Fibroblast of skin of scalp (primary cell): ENCODE results near the gene MDN1.
A peak's percentile ranks its signal among the peaks of the same experiment; 100 is the strongest.
"Not testable (repeated sequence)": the region's sequence is repeated elsewhere in the genome, so short reads cannot be mapped to it uniquely, and the experiment has no call there.

Experiments
- DNase-seq: peaks from one replicate; pipeline ENCODE4 v3.0.0-alpha.2; 2013

Gene MDN1

DNA sequence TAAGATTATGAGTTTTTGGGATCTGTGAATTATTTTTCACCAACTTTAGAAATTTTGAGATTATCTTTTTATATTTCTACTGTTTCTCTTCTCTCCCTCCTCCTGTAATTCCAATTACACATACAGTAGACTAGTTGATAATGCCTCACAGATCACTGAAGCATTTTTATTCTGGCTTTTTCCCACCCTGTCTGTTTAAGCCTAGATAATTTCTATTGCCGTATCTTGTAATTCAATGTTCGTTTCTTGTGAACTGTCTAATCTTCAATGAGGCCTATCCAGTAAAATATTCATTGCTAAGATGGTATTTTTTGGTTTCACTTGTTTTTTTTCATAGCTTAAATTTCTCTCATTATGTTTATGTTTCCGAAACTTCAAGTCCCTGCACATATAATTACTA lies 12.0 kb downstream of the MDN1 start:
- no peak for DNase-seq

DNA sequence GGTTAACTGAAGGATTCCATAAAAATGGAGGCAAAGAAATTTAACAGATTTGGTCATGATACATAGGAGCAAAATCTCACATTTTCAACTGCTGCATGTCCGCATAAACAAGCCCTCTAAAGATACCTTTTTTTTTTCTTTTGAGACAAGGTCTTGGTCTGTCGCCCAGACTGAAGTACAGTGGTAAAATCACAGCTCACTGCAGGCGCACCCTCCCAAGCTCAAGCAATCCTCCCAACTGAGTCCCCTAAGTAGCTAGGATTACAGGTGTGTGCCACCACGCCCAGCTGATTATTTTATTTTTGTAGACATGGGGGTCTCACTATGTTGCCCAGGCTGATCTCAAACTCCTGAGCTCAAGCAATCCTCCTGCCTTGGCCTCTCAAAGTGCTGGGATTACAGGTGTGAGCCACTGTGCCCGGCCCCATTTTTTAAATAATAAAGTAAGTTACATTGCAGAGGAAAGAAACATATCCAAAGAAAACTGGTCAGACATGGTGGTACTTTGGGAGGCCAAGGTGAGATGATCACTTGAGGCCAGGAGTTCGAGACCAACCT lies 13.7 kb downstream of the MDN1 start:
- DNase-seq: no peak

DNA sequence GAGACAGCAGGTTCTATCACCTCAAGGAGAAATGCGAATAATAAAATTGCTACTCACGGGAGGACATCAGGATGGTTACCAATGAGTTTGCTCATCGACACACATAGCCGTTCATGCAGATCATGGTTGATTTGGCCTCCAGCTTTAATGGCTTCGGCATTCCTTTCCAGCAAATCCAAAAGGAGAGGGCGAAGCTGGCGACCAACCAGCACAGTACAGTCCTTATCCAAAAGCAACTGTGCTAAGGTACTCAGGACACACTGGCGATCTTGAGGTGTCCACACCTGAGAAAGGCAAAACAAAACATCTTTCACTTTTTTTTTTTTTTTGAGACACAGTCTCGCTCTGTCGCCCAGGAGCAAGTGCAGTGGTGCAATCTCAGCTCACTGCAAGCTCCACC lies 16.3 kb downstream of the MDN1 start:
- no peak for DNase-seq

DNA sequence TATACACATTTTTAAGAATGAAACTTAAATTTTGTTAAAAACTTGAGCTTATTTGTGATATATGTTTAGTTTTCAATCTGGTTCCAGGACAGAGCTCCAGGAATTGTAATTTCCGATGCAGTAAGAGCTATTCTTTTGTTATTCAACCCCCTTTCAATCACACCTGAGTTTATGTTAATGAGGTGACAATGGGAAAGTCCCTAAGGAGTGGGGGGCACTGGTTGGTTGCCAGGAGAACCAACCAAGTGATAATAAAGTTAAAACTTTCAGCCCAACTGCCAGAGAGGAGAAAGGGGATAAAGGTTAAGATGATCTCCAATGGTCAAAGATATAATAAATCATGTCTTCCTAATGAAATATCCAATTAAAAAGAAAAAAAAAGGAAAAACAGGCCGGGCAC lies 19.8 kb downstream of the MDN1 start:
- no peak for DNase-seq

DNA sequence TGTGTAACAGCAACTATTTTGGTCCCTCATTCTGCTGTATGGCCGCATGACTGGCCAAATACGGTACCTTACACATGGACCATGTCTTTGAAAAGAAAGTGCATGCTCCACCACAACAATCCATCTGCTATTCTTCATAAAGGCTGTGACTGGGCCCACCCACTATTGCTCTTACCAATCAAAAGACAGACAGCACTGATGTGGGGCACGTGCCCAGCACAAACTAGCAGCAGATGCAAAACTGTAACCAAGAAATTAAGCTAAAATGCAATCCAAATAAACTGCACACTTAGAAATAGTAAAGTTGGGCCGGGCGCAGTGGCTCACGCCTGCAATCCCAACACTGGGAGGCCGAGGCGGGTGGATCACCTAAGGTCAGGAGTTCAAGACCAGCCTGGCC lies 20.5 kb downstream of the MDN1 start:
- no peak for DNase-seq

DNA sequence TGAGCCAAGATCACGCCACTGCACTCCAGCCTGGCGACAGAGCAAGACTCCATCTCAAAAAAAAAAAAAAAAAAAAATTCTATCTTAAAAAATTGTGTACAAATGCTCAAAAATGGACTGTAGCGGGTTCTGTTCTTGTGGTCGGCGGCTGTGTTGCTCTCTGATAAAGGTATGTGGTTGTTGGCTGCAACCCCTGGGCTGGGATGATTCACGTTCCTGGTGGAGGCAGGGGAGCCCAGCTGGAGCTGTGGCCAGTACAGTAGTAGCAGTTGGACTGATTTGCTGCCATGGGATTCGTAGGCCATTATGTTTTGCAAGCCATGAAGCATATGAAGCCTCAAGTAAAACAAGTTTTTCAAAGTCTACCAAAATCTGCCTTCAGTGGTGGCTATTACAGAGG lies 22.3 kb downstream of the MDN1 start:
- DNase-seq: peak; percentile 24

DNA sequence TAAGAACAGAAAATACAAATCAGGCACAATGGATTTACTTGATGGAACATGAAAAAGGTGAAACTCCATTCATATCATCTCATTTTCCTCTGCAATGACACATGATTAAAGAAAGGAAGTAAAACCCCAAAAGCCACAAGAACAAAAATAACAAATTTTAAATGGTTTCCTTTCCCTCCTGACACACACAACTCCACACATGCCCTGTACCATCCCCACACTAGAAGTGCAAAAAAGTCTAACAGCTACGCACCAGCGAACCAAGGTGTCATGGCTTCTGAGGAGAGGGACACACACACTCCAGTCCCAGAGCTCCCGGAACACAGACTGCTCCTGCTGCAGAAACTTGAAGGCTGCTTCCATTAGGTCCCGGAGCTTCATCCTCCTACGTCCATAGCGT lies 25.3 kb downstream of the MDN1 start:
- no peak for DNase-seq

DNA sequence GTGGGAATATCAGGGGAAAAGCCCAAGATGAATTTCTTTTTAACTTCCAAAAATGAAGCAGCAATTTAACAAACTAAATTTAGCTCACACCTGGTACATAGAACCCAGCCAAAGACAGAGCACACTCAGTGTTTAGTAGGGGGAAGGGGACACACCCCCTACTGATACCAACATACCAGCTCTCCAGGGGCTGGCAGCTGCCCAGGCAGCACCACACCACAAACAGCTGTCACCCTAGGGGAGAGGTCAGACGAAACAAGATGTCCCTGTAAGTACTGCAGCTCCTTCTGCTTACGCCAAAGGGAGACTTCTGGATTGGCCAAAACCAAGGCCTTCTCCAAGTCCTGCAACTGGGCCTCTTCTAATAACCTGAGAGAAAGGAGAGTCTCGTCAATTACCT lies 26.0 kb downstream of the MDN1 start:
- DNase-seq: peak; percentile 8

DNA sequence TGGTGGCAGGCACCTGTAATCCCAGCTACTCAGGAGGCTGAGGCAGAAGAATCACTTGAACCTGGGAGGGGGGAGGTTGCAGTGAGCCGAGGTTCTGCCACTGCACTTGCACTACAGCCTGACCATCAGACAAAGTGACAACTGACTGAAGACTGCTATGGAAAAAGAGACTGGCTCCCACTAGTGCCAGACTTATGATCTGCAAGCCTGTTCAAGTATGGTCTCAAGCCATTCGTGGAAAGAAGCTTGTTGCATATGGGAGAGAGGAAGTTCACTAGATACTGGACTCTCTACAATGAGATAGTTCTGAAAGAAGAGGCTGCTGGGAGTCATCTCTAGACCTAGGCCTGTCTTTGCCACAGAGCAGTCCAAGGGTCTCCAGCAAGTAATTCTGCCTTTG lies 26.7 kb downstream of the MDN1 start:
- DNase-seq: peak; percentile 19

DNA sequence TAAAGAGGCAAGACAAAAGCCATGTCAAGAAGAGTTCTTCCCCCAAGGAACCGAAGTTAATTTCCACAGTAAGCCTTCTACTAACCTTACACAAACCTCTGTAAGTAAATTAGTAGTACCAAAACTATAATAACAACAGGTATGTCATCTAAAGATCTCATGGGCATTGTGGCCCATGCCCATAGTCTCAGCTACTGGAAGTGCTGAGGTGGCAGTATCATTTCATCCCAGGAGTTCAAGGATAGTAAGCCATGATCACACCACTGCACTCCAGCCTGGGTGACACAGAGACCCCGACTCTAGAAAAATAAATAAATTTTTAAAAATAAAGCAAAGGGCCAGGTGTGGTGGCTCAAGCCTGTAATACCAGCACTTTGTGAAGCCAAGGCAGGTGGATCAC lies 29.2 kb downstream of the MDN1 start:
- no peak for DNase-seq

DNA sequence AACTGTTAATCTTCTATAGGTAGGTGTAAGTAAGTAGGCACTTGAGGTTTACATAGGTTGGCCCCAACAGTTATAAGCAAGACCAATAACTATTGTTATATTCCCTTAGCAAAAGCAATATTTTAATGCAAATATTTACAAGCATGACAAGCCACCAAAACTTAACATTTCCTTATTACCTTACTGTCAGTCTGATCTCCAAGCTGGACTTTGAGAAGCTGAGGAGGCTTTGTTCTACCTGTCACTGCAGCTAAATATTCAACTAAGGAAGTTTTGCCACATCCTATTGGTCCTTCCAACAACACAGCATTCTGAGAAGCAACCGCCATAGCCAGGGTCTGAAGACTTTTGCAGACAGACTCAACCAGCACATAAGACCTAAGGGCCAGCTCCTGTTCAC lies 29.6 kb downstream of the MDN1 start:
- no peak for DNase-seq

DNA sequence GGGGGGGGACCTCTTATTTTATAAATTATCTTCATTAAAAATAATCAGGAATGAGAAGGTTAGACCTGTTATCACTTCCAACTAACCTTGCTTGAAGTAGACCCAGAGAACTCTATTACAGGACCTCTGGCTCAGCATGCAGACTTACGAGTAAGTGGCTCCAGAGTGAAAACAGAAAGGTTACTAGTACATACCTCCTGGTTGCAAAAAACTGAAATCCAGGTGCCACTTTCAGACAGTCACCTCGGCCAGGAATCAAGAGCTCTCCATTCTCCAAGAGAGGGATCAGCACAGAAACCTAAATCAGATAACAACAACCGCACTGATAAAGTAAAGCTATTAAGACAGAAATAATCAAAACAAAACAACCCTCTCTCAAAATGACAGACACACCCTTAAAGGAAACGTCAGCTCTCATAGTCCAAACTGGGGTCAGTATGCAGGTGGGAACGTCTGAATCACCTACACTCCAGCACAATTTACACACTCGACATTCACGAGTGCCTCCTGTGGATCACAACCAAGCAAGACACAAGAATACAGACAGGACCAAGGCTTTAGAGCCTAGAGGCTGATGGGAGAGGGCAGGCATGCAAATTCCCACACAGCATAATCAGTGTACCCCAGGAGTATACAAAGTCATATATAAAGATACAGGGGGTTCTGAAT lies 31.8 kb downstream of the MDN1 start:
- DNase-seq: no peak

DNA sequence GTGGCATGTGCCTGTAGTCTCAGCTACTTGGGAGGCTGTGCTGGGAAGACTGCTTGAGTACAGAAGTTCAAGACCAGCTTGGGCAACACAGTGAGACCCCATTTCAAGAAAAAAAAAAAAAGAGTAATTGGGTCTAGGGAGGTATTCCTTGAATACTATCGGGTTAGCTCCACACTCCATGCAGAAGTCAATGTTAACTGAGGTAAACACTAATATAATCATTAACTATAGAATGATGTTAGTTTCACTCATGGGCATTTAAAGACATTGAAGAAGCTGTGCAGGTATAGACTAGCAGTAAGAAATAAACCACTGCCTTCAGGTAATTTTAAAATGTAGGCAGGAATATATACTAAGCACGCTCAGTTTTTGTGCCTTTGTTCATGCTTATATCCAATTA lies 32.6 kb downstream of the MDN1 start:
- no peak for DNase-seq

DNA sequence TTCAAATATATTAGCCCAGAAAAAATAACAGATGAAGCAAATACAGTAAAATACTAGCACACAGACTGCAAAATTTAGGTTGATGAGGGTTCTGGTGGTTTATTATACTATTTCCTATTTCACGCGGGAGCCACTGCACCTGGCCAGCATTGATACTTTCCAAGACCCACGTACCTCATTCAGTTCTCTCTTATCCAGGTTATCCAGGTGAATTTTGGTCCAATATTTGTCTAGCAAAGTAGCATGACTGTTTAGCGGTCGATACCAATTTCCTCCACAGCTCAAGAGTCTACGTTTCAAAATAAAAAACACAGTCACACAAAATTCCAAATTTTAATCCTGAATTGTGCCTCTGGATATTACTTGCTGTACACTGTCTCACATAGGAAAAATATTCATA lies 34.8 kb downstream of the MDN1 start:
- DNase-seq: no peak

DNA sequence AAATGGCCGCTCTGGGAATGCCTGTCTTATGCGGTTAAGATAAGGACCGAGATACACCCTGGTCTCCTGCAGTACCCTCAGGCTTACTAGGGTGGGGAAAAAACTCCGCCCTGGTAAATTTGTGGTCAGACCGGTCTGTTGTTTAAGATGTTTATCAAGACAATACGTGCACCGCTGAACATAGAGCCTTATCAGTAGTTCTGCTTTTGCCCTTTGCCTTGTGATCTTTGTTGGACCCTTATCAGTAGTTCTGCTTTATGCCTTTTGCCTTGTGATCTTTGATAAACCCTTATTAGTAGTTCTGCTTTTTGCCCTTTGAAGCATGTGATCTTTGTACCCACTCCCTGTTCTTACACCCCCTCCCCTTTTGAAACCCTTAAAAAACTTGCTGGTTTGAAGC lies 36.3 kb downstream of the MDN1 start:
- DNase-seq: not testable (repeated sequence)

DNA sequence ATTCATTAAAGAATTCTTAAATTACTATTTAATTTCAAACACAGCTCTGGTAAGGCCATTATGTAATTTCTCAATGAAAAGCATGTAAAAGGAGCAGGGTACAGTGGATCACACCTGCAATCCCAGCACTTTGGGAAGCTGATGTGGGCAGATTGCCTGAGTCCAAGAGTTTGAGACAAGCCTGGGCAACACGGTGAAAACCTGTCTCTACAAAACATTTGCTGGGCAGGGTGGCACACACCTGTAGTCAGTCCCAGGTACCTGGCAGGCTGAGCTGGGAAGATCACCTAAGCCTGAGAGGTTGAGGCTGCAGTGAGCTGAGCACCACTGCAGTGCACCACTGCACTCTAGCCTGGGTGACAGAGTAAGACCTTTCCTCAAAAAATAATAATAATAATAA lies 37.4 kb downstream of the MDN1 start:
- no peak for DNase-seq

DNA sequence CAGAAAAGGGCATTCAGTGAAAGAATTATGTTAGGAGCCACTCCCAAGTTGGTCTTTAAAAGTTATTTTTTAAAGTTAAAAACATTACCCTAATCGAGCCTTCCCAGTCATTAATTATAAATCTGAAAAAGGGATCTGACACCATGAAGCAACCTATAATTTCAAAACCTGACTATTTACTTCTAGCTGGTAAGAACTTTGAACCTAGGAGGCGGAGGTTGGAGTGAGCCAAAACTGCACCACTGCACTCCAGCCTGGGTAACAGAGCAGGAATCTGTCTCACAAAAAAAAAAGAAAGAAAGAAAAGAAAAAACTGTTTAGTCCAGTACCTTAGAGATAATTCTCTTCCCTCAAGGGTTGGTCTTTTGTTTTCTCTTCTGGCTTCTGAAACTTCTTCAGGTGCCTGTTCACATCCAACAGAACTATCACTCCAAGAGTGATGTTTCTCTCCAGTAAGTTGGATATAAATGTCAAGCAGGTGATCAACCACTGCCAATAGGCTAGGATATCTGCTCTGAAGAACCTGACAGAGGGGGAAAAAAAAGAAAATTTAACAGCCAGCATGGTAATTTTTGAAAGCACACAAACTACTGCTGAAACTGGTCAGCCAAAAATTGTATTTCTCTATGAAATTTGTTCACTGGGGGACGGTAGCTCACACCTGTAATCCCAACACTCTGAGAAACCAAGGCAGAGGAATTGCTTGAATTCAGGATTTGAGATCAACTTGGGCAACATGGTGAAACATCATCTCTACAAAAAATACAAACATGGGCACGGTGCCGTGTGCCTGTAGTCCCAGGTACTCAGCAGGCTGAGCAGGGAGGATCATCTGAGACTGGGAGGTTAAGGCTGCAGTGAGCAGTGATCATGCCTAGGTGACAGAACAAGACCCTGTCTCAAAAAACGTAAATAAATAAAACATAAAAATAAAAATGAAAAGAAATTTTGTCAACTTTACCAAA lies 38.2 kb downstream of the MDN1 start:
- DNase-seq: no peak

DNA sequence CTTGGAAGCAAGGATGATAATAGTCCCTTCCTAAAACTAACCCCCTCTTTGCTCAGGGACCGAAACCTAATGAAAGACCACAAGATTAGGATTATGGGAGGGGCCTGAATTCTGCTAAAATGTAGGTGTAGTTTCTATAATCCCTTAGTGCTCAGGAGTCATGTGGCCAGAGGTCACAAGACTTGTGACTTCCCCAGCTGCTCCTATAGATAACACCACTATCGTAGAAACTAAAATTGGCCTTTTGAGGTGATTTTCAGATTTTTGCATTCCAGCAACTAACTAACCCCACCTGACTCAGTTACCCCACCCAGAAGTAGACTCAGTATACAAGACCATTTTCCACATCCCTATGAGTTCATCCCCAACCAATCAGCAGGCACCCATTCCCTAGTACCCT lies 42.1 kb downstream of the MDN1 start:
- no peak for DNase-seq

DNA sequence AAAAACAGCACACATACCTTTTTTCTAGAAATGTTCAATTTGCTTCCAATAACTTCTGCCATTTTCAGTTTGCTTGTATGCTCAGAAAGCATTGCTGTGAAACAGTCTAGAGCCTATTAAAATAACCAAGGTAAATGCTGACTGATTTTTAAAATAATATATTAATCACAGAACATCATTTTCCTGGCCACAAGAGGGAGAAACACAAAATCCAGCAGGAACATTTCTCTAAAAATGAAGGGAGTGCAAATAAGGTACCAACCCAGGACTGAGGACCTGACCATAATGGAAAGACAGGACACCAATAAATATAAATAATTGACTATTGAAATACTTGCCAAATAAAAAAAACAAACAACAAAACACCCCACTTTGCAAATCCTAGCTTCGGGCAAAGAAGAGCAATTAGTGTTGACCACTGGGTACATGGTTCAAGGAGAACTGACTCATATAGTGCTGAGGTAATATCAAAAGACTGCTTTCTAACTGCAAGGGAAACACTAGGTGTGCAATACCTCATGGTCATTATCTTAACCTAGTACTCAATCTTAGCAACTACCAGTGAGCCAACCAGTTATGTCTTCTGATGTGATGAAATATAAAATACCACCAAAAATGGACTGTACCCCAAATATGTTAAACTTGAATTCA lies 42.9 kb downstream of the MDN1 start:
- no peak for DNase-seq

DNA sequence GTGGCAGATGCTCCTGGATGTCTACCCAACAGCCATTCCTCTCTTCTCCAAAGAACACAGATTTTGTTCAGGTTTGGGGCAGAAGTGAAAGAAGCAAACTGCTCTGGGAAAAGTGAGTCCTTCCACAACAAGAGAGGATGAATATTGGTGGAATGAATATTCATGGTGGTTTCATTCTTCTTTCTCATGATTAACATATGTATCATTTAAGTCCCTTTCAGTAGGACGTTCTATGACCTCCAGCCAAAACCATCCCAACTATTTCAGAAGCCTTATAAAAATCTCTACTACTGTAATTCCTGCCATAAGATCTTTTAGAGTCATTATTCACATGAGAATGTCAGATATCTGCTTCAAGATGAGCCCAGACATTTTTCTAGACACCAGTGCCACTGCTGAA lies 44.4 kb downstream of the MDN1 start:
- DNase-seq: peak; percentile 9

DNA sequence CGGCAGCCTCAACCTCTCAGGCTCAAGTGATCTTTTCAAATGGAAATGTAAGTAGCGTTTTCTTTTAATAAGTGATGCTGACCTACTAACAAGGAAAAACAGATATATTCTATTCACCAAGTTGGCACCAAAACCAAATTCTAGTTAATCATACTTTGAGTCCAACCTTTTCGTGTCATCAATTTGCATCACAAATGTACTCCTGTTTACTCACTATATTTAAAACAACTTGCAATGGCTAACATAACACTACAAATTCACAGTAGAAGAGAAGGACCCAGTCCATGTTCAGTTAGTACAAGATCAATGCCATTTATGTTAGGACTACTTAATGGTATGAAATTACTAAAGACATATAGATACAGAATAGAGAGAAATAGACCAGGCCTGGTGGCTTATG lies 50.0 kb downstream of the MDN1 start:
- DNase-seq: no peak

DNA sequence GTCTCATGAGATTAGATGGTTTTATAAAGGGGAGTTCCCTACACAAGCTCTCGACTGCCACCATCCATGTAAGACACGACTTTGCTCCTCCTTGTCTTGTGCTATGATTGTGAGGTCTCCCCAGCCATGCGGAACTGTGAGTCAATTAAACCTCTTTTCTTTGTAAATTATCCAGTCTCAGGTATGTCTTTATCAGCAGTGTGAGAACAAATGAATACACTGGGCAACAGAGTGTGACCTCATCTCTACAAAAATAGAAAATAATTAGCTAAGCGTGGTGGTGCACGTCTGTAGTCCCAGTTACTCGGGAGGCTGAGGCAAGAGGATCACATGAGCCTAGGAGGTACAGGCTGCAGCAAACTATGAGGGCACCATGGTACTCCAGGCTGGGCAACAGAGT lies 51.3 kb downstream of the MDN1 start:
- no peak for DNase-seq

DNA sequence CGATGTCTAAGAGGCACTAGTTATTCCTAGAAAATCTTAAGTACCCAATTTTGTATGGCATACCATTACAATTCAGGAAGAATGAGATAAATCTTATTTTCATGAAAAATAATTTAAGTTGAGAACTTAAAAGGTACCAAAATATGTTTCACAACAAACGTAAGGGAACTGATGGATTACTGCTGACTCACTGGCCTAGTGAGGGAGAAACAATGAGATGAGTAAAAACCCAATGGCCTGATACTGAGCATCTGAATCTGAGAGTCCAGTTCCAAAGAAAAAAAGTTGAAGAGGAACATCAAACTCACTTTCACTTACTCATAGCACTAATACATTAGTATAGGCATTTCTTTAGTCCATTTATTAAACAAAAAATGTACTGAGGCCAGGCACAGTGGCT lies 56.0 kb downstream of the MDN1 start:
- no peak for DNase-seq
